Measurements from ENCODE around the gene TRPM2. TPM values are rescaled to one million over a fixed set of nuclear protein-coding genes. Genes with fewer than 3 reads are reported as not detected.

TRPM2 gene
- total RNA-seq, 1 experiment from 2014 or later, result 28.1 TPM

DNA sequence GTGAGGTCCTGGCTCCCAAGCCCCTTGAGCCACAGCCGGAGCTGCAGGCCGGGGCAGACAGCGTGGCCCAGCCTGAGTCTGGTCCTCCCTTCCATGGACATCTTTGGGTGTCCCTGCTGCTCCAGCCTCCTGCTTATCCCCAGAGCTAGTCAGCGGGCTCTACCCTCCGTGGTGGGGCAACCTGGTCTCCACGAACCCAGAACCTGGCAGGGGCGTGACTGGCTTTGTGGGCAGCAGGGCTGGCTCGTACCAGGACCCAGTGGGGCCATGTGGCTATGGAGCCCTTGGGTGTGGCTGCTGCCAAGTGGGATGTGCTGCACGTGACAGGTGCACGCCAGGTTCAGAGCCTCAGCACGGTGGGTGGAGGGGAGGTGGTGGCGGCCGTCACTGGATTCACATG lies 32.6 kb upstream of the TRPM2 start:
- CTCF ChIA-PET, result no interaction called here
- H3K79me2 ChIP-seq (ENCODE audit: insufficient read depth, low read length), result no peaks in the 10 kb centered on the region
- no peaks in the 10 kb centered on the region for H3K9me2 ChIP-seq (ENCODE audit: insufficient read depth)
- H3K4me2 ChIP-seq (ENCODE audit: low read length), result no peak overlapping the region
- no peaks in the 10 kb centered on the region for H4K20me1 ChIP-seq (ENCODE audit: insufficient read depth)
- H3K9ac ChIP-seq (ENCODE audit: low read length), result no peak overlapping the region
- RAD21 ChIA-PET (ENCODE audit: low non-redundant PET in 1 of 2, low total read pairs in 2 of 2, uncharacterized antibody in 2 of 2, unreplicated experiment in 2 of 2), result no interaction called here
- intact Hi-C loops (cut with micrococcal nuclease), result no loop called here
- POLR2A ChIA-PET, result no interaction called here
- no peaks in the 10 kb centered on the region for H3K9me3 ChIP-seq (ENCODE audit: control insufficient read depth in 1 of 2, insufficient read depth in 1 of 2, low read depth in 1 of 2, low read length in 2 of 2)
- H3K4me3 ChIP-seq (replicated peaks in 1 of 2; ENCODE audit: low read depth in 1 of 2, low read length in 2 of 2), result no peak overlapping the region
- no peaks in the 10 kb centered on the region for H3K27me3 ChIP-seq (ENCODE audit: insufficient read depth, low read length)
- no peak for ATAC-seq
- no peak for DNase-seq (ENCODE audit: low read depth, low spot score)
- BruUV-seq (replicated peaks), result no TSS peak
- no peaks in the 10 kb centered on the region for H3K4me1 ChIP-seq (ENCODE audit: control insufficient read depth in 1 of 2, insufficient read depth in 2 of 2, low read length in 2 of 2)
- TF ChIP-seq SIN3A (IDR thresholded peaks at IDR 0.05; ENCODE audit: low read depth), result no peak
- TF ChIP-seq POLR2AphosphoS5 (IDR thresholded peaks at IDR 0.05; ENCODE audit: low read depth, low read length), result no peak
- TF ChIP-seq ZFX (IDR thresholded peaks at IDR 0.05), result no peak
- no peak for TF ChIP-seq EZH2phosphoT487 (IDR thresholded peaks at IDR 0.05; ENCODE audit: borderline replicate concordance)
- TF ChIP-seq EZH2 (IDR thresholded peaks at IDR 0.05), result no peak
- no peak for TF ChIP-seq ZNF274 (IDR thresholded peaks at IDR 0.05; ENCODE audit: low read depth, low read length)
- no peak for TF ChIP-seq ZBTB33 (IDR thresholded peaks at IDR 0.05; ENCODE audit: extremely low read depth, insufficient replicate concordance, low read length)
- TF ChIP-seq SRF (IDR thresholded peaks at IDR 0.05; ENCODE audit: low read depth), result no peak
- no peak for TF ChIP-seq EGR1 (IDR thresholded peaks at IDR 0.05; ENCODE audit: low read depth)
- no peak for TF ChIP-seq TCF7L2 (IDR thresholded peaks at IDR 0.05; ENCODE audit: borderline replicate concordance, extremely low read depth, insufficient read depth, insufficient read length)
- TF ChIP-seq CBX3 (IDR thresholded peaks at IDR 0.05; ENCODE audit: low read depth), result no peak
- TF ChIP-seq ATF3 (IDR thresholded peaks at IDR 0.05), result no peak
- no peak for TF ChIP-seq CEBPB (IDR thresholded peaks at IDR 0.05; ENCODE audit: low read depth)
- no peak for TF ChIP-seq CTCF (IDR thresholded peaks at IDR 0.05 in 2 of 3, conservative IDR thresholded peaks at IDR 0.05 in 1 of 3; ENCODE audit: borderline replicate concordance in 1 of 3, insufficient read depth in 1 of 3, low read depth in 2 of 3, low read length in 2 of 3)
- TF ChIP-seq RAD21 (IDR thresholded peaks at IDR 0.05; ENCODE audit: low read depth), result no peak
- TF ChIP-seq, protein P1, sequence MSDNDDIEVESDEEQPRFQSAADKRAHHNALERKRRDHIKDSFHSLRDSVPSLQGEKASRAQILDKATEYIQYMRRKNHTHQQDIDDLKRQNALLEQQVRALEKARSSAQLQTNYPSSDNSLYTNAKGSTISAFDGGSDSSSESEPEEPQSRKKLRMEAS (IDR thresholded peaks at IDR 0.05), result no peak
- TF ChIP-seq JUND (IDR thresholded peaks at IDR 0.05), result no peak
- TF ChIP-seq SP1 (IDR thresholded peaks at IDR 0.05; ENCODE audit: low read depth), result no peak
- H2AFZ ChIP-seq (ENCODE audit: low read depth, low read length, poor library complexity, severe bottlenecking), result no peak overlapping the region
- no peak overlapping the region for H3K27ac ChIP-seq (ENCODE audit: low read depth, low read length)
- peaks cover 0 to 7% of the 10 kb centered on the region in 2 experiments; a peak in 2 of 4 replicates for H3K36me3 ChIP-seq (ENCODE audit: control insufficient read depth in 1 of 2, insufficient read depth in 2 of 2, low read length in 2 of 2)
